ENCODE data around the gene TMC2. TPM values are rescaled to one million over a fixed set of nuclear protein-coding genes. Genes with fewer than 3 reads are reported as not detected.

Gene TMC2
- total and polyA plus RNA-seq, 2 of the 8 experiments (the other 6 are each of a cell fraction or from before 2014, with no cell fraction given): not detected

- H3K36me3 ChIP-seq (ENCODE audit: control insufficient read depth in 2 of 4, insufficient read depth in 4 of 4, low read length in 3 of 4): no peaks in the 10 kb centered on the region
- H3K27ac ChIP-seq (ENCODE audit: low read depth, low read length): no peak overlapping the region
- no peak overlapping the region for H2BK5ac ChIP-seq (ENCODE audit: low read depth, low read length)
- H3K18ac ChIP-seq (ENCODE audit: extremely low read depth, low read length): no peak overlapping the region
- no peak overlapping the region for H3K56ac ChIP-seq (replicated peaks; ENCODE audit: insufficient read length, low read depth, low read length)
- no peaks in the 10 kb centered on the region for H3K79me2 ChIP-seq (ENCODE audit: control insufficient read depth in 1 of 2, insufficient read depth in 2 of 2, low read length in 2 of 2)
- H2BK12ac ChIP-seq (ENCODE audit: low read depth, low read length): no peak overlapping the region
- peak; percentile 20 to 47; a peak in 2 of 4 replicates for TF ChIP-seq RAD21 (IDR thresholded peaks at IDR 0.05 in 1 of 2, conservative IDR thresholded peaks at IDR 0.05 in 1 of 2; ENCODE audit: low read depth in 2 of 2, low read length in 2 of 2)
- 0 out of 2 replicates have a peak, but pooled peaks have one; percentile 32 for TF ChIP-seq CREB1 (IDR thresholded peaks at IDR 0.05)
- peak; percentile 69 to 81 (median 80) for TF ChIP-seq CTCF (IDR thresholded peaks at IDR 0.05; ENCODE audit: control extremely low read depth in 1 of 3, insufficient read depth in 1 of 3, low read depth in 1 of 3, low read length in 3 of 3)
- no peak for TF ChIP-seq ASH2L (IDR thresholded peaks at IDR 0.05; ENCODE audit: low read length)
- no peak for TF ChIP-seq SIRT6 (IDR thresholded peaks at IDR 0.05; ENCODE audit: low read length)
- WGBS, 2 experiments (ENCODE audit: extremely low coverage in 1 of 2, insufficient coverage in 1 of 2, insufficient read length in 1 of 2, insufficient replicate concordance in 2 of 2, low coverage in 1 of 2, low lambda C conversion rate in 2 of 2, missing lambda C conversion rate in 1 of 2): 46% methylated on average over 4 of the region's 4 CpGs; no CpG with 5 or more reads in 1 of the 2 experiments
- H3K9me3 ChIP-seq (ENCODE audit: insufficient read depth in 2 of 2, low read depth in 1 of 2, low read length in 1 of 2): no peaks in the 10 kb centered on the region
- H3K27me3 ChIP-seq (replicated peaks in 1 of 4; ENCODE audit: control insufficient read depth in 3 of 4, extremely low read depth in 1 of 4, insufficient read depth in 3 of 4, low read length in 3 of 4): no peaks in the 10 kb centered on the region; a peak in 3 of 7 replicates
- H3K14ac ChIP-seq (ENCODE audit: insufficient read length): no peak overlapping the region
- no peak overlapping the region for H4K91ac ChIP-seq (replicated peaks; ENCODE audit: insufficient read length, low read length)
- H3K23ac ChIP-seq (ENCODE audit: insufficient read length): no peak overlapping the region
- DNase-seq (ENCODE audit: low read depth in 1 of 2, low spot score in 2 of 2) (peak in 1 of 2 experiments; percentile 72), FAIRE-seq (no peak)
- H4K8ac ChIP-seq (ENCODE audit: extremely low read depth, insufficient read depth, low read length): no peak overlapping the region
- no peak overlapping the region for H3K4ac ChIP-seq (replicated peaks; ENCODE audit: insufficient read length, low read depth, low read length)
- H4K20me1 ChIP-seq (replicated peaks in 1 of 2; ENCODE audit: control insufficient read depth in 1 of 2, insufficient read depth in 2 of 2, low read length in 2 of 2): no peaks in the 10 kb centered on the region
- no peak overlapping the region; the same call in 1 of the 2 replicates for H2AFZ ChIP-seq (ENCODE audit: low read length)
- POLR2A ChIA-PET (ENCODE audit: partially characterized antibody): interaction anchor here (0.9 to 28.5 kb wide), 5 partner anchors 9 to 209 kb away, joined by 3 to 463 read pairs (median 15); partner anchors contain the start of genes IDH3B and NOP56
- no peak overlapping the region for H2AK5ac ChIP-seq (ENCODE audit: low read depth, low read length)
- H3K4me2 ChIP-seq (ENCODE audit: insufficient read depth in 1 of 2, low read depth in 2 of 2, low read length in 2 of 2): no peak overlapping the region
- H4K5ac ChIP-seq (ENCODE audit: insufficient read length, low read depth, low read length): no peak overlapping the region
- H3K79me1 ChIP-seq (ENCODE audit: low read depth, low read length): no peaks in the 10 kb centered on the region
- CTCF ChIA-PET (ENCODE audit: partially characterized antibody): interaction anchor here (0.6 to 2.2 kb wide), 16 partner anchors 10 to 212 kb away, joined by 3 to 12 read pairs (median 4); no protein-coding TSS in a partner anchor
- no peak overlapping the region for H3K4me3 ChIP-seq (ENCODE audit: extremely low read depth in 1 of 4, insufficient read depth in 2 of 4, low read depth in 3 of 4, low read length in 4 of 4)
- H3K23me2 ChIP-seq (ENCODE audit: low read depth, low read length): no peaks in the 10 kb centered on the region
- H3K9ac ChIP-seq (replicated peaks in 1 of 4; ENCODE audit: extremely low read depth in 1 of 4, low read depth in 3 of 4, low read length in 3 of 4): peak overlapping the region in 1 of 4 experiments; percentile 4; a peak in 1 of 7 replicates
- H3K4me1 ChIP-seq (replicated peaks in 1 of 4; ENCODE audit: control insufficient read depth in 3 of 4, insufficient read depth in 4 of 4, low read length in 3 of 4): 0 out of 7 replicates have a peak, but pooled peaks cover 0 to 4% (median 0%) of the 10 kb centered on the region in 4 experiments
- no peak overlapping the region for H2BK20ac ChIP-seq (ENCODE audit: low read length)
- H2BK120ac ChIP-seq (replicated peaks; ENCODE audit: low read depth, low read length): no peak overlapping the region
- H2BK15ac ChIP-seq (ENCODE audit: low read length): no peak overlapping the region
These were observed 135.6 kb downstream of the TMC2 start for GRCh38 chr20:2671977-2672376.

Measured in H1 (cell line).